GM21528 (cell line): ENCODE measurements around the gene NEK2.
"Not testable (repeated sequence)": the region's sequence is repeated elsewhere in the genome, so short reads cannot be mapped to it uniquely, and the experiment has no call there.

ENCODE experiments used
- ATAC-seq: cut with Tn5 transposase; IDR thresholded peaks from one replicate; pipeline ENCODE4 v1.9.1; 2021; ENCODE audit warnings: mild to moderate bottlenecking, moderate library complexity; ENCODE audit not compliant: unreplicated experiment, low FRiP score

The NEK2 gene

DNA sequence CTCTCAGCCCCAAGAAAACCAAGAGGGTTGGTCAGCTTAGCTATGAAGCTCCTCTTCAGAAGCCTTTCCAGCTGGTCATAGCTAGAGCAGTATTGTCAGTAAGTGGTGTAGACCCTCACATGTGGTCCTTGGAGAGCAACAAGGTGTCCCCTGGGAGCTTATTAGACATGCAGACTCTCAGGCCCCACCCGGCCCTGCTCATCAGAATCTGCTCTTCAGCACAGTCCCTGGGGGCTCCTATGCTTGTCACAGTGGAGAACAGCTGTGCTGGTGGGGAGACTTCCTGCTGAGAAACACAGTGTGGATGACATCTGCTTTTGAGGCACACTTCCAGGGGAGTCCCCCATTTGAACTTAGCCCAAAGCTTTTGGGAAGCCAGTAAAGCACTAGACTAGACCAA lies 21.9 kb upstream of the NEK2 start:
- peak; percentile 81 for ATAC-seq

DNA sequence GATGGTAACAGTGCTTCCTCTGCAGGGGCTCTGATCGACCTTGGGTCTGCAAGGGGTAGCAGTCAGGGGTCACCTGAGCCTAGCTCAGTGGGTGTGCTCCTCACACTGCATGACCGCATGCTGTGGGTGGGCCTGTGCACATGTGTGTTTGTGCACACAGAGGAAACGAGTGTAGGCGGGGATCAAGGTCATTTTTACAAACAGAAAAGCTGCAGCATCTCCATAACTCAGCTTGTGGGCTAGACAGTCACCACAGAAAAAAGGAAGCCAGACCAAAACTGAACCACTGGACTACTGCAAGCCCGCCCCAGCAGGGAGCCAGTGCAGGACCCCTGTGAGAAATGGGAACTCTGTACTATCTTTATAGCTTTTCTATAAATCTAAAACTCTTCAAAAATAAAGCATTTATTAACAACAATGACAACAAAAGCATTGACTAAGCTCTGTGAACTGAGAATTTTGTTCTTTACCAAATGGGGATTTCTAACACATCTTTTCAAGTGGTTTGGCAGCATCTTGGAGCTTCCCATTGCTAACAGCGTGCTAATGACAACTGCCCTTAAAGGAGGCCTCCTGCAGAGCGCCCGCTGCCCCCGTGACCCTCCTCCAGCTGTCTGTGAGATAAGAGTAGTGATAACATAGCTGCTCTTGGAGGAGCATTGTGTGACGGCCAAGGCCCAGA lies 19.9 kb upstream of the NEK2 start:
- peak; percentile 42 for ATAC-seq

DNA sequence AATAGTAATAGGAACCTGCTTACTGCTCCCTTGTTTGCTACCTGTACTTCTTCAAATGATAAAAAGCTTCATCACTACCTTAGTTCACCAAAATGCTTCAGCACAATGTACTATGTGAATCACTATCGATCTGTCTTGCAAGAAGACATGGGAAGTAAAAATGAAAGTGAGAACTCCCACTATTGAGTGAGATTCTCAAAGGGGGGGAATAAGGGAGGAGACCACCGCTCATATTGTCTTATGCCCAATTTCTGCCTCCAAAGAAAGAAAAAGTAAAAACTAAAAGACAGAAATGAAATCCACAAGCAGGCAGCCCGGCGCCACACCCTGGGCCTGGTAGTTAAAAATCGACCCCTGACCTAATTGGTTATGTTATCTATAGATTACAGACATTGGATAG lies 18.5 kb upstream of the NEK2 start:
- ATAC-seq = not testable (repeated sequence)

DNA sequence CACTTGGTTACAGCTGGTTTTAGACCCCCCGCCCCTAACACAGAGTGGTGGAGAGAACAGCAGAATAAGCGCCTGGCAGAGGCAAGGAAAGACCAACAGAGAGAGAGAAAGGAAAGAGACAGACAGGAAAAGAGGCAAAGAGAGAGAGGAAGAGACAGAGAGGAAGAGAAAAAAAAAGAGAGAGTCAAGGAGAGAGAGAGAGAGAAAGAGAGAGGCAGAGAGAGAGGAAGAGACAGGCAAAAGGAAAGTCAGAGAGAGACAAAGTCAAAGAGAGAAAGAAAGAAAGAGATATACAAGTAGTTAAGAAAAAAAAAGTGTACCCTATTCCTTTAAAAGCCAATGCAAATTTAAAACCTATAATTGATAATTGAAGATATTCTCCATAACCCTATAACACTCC lies 13.0 kb upstream of the NEK2 start:
- no peak for ATAC-seq

DNA sequence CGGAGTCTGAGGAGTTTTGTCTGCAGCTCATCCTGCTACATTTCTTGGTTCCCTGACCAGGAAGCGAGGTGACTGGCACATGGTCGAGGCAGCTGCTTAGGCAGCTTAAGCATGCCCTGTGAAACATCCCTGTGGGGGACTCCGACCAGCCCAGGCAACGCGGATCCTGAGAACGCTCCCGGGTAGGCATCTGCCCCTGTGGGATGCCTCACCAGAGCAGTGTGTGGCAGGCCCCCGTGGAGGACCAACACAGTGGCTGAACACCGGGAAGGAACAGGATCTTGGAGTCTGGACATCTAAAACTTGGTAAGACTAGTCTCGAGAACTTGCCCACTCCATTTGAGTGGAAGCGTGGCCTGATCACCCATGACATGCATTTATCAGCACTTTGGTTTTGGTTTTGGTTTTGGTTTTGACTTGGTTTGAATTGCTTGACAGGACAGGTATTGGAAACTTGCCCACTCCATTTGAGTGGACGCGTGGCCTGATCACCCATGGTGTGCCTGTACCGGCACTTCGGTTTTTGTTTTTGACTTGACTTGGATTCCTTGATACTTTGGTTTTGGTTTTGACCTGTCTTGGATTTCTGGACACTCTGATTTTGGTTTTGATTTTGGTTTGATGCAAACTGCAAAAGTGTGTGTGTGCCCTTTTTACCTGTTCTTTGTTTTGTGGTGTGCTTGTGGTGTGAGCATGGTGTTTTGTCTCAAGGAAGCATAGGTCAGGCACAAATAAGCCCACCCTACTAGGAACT lies 12.2 kb upstream of the NEK2 start:
- ATAC-seq = no peak

DNA sequence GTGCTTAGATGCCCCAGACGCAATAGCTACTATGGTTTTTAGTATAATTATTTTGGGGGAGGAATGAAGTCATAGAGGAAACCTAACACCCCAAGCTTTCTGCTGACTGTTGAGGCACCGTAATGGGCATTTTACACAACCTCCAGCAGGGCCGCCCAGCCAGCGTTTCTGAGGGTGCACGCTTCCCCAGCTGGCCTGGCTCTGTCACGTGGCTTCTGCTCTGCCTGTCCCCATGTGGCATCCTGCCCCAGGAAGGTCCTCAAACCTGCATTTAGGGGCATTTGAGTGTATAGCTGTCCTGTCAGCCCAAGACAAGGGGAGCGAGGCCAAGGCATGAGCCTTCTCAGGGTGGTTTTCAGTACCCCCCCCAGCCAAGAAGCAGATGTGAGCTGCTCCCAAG lies 10.4 kb upstream of the NEK2 start:
- ATAC-seq = no peak

DNA sequence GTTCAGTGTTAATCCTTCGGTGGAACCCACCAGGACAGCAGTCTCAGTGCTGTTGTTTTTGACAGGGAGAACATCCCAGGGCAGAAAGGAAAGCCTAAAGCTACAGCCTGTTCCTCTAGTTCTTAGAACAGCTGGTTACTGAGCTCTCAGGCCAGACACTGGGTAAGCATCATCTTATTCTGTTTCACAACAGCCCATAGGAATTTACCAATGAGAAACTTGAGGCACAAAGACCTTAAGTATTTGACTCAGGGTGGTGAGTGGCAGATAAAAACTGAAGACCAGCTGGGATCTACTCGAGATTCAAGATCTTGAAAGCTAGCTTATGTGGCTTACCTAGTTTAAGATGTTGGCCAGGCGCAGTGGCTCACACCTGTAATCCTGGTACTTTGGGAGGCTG lies 9.4 kb upstream of the NEK2 start:
- no peak for ATAC-seq

DNA sequence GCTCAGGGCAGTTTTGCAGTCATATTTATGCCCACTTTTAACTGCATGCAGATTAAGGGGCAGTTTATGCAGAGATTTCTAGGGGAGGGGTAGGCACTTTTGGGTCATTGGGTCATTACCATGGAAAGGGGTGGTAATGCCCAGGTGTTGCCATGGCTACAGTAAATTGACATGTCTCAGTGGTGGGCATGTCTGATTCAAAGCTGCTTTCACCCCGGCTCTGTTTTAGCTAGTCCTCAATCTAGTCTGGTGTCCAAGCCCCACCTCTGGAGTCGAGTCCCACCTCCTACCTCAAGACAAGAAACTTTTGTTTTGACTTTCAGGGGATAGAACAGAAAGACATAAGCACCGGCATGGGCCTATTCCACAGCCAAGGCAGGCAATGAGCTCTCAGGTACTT lies 8.9 kb upstream of the NEK2 start:
- no peak for ATAC-seq

DNA sequence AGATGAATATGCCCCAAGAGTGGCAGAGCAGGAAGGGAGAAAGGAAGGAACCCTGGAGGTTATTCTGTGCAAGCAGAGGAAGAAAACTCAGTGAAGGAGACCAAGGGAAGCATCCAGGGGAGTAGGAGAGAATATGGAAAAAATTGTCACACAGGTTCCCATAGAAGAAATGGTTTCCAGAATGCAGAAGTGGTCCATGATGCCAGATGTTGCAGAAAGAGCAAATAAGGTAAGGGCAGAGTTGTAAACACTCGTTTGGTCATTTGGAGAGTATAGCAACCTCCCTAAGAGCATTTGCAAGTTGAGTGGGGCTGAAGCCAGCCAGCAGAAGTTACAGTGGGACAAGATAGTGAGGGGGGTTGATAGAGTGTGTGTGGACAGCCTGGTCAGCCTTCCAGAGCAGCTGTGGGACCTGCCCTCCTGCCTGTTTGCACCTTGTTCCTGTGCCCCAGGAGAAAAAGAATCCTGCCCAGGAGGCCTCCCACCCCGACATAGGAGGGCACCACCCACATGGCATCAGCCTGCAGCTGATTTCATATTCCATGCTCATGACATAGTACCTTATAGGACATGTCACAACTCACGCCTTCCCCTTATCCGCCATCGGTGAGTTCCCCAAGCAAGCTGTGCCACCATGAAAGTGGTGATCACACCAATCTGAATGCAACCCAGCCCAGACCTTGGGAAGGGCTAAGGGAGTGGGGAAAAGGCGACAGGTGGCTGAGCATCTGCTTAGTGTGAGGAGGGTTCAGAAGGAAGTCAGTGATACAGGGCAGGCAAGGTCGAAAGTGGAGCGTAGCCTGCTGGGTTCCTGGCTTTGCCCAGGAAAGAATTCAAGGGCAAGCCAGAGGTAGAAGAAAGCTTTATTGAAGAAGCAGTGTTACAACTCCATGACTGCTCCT lies 8.2 kb upstream of the NEK2 start:
- no peak for ATAC-seq

DNA sequence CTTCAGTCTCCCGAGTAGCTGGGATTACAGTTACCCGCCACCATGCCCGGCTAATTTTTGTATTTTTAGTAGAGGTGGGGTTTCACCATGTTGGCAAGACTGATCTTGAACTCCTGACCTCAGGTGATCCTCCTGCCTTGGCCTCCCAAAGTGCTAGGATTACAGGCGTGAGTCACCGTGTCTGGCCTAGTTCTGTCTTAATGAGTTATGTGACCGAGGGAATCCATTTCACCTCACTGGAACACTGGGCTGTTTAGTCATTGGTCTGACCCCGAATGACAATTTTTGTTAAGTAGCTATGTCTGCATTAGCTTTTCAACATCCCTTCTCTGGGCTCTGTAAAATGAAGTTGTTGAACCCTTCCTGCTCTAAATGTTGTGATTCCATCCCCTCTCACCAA lies 6.8 kb upstream of the NEK2 start:
- ATAC-seq = not testable (repeated sequence)

DNA sequence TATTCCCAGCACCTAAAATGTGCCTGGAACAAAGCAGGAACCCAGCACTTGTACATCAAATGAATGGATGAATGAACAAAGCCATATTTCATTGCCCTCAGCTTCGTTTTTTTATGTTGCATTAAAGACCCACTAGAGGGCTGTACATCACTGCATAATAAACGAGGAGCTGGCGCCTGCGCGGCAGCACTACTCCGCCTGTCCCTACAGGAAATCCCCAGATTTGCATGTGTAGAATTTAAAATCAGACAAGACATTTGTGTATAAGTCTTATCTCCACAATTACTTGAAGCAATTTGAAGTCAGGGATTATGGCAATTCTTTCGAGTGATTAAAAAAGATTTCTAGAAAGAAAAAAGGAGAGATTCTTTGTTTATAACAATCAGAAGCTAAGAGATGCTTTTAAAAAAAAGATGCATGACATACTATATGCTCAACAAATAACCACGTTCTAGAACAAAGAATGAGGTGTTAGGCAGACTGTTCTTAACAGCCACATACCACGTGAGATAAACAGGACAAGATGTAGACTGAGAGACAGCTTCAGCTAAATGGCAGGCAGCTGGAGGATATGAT lies 5.4 kb upstream of the NEK2 start:
- peak; percentile 69 for ATAC-seq

DNA sequence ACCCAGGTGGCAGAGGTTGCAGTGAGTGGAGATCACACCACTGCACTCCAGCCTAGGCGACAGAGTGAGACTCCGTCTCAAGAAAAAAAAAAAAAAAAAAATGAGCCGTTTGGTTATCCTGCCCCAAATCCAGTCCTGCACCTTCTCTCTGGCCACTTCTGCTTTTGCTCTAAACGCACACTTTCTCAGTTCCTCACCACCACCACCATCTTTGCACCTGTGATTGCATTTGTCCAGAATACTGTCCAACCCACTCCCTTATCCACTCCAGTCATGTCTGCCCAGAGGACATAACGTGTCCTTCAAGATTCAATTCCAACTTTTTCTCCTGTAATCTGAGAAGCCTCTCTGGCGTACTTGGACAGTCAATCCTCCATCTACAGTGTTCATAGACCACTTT lies 2.2 kb upstream of the NEK2 start:
- ATAC-seq = peak; percentile 44

DNA sequence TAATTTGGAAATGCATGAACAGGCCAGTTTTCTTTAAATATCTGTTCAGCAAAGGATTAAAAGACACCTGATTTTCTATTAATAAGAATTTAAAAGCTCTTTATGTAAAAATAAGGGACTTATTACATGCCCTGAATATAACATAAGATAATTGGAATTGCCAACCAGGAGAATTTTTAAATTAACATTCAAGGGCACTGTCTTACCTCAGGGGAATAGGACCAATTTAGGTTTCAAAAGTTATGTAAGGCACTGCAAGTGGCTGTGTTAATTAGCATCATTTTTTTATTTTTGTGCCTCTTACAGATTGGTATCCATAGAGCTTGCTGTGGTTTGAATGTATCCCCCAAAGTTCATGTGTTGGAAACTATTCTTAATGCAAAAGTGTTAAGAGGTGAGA lies 1.3 kb upstream of the NEK2 start:
- ATAC-seq = no peak

DNA sequence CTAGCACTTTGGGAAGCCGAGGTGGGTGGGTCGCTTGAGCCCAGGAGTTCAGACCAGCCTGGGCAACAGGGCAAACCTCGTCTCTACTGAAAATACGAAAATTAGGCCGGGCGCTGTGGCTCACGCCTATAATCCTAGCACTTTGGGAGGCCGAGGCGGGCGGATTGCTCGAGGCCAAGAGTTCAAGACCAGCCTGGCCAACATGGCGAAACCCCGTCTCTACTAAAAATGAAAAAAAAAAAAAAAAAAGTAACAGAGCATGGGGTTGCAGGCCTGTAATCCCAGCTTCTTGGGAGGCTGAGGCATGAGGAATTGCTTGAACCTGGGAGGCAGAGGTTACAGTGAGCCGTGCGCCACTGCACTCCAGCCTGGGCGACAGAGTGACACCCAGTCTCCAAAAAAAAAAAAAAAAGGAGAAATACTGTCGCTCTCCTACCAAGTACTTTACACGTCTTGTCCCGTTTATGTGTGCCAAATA lies 724 bp upstream of the NEK2 start:
- ATAC-seq = no peak

DNA sequence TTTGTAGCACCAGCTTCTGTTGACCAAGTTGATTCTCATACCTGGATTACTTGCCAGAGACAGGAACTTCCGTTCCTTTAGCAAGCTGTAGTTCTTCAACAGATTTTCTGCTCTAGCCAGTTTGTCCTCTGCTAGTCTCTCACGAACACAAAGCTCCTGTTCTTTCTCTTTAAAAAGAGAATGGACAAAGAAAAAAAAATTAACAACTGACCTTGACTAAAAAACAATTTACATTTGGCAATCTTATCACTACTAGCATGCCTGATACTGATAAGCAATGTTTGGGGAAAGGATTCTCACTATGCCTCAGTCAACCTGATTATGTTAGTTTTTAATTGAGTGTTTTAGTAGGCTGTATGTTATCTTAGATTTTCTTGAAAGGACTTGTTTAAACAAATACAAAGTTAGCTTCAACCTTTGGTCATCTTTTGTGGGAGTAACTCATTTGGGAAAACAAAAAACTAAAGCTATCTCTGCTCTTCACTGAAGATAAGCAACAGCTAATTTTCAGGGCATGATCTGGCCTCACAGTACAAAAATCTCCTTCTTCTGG lies 8.3 kb downstream of the NEK2 start:
- ATAC-seq = no peak

DNA sequence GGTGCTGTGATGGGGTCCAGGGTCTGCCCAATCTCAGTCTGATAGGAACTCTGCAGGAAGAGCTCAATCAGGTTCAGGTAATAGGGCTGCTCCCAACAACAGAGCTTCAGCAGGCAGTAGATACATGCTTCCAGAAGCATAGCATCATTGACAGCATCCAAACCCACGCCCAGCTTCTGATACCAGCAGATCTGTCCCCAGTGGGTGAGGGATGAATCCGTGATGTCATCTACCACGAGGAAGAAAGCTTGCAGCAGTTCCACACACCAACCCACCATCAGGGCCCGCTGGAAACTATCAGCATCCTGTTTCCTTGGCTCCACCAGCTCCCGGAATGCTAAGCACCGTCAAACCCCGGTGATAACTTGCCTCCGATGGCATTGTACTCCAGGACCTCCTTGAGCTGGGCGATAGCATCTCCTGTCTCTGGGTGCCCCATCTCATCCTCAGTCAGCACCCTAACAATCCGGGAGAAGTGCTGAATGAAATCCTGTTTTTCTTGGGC lies 14.7 kb downstream of the NEK2 start:
- ATAC-seq = no peak

DNA sequence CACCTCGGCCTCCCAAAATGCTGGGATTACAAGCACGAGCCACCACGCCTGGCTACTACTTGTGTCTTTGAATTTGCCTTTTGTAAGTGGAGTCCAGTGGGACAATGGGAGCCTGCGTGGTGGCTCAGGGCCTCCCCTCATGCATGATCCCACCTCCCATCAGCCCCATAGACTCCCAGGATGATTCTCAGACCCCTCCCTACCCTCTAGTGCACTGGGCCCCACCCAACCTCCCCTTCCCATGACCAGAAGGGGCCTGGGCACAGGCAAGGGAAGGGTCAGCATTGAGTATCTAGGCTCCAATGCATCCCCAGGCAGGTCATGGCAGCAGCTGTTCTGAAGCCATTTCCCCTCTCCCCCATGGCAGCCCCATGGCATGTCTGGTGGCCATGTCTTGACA lies 18.7 kb downstream of the NEK2 start:
- no peak for ATAC-seq

DNA sequence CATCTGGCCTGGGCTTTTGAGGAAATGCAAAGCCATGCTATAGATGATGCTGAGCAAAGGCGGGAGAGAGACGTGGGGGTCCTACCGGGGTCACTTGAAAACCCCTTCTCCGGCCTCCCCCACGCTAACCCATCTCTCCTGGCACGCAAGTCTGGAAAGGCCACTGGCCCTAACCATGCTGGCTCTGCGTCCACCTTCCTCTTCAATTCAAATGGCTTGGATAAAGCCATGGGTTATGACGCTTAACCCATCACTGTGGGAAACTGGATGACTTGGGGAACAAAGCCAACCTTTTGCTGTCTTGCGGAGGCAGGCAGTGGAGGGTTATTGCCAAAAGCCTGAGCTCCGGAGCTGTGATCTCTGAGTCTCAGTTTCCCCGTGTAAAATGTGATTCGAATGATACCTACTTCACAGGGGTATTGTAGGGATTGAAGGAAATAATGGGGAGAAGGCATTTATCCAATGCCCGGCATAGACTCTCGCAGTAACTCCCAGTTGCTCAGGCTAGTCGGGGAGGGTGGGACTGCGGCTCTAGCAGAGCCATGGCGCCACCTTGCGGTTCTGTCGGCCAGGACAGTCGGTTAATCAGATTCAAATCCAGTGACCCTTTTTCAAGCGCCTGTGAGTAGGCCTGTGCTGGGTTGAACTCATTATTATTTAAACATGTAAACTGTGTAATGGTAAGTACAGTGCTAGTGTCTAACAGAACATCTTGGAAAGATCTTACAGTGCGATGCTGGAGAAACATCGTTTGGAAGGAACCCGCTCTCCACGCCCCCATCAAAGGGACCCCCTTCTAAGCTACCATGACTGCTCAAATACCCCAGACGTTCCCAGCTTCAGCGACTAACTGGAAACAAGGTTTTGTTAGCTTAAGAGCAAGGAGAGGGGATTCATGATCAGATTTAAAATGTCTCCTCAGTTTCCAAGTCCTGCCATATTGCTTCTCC lies 20.3 kb downstream of the NEK2 start:
- ATAC-seq = peak; percentile 80

DNA sequence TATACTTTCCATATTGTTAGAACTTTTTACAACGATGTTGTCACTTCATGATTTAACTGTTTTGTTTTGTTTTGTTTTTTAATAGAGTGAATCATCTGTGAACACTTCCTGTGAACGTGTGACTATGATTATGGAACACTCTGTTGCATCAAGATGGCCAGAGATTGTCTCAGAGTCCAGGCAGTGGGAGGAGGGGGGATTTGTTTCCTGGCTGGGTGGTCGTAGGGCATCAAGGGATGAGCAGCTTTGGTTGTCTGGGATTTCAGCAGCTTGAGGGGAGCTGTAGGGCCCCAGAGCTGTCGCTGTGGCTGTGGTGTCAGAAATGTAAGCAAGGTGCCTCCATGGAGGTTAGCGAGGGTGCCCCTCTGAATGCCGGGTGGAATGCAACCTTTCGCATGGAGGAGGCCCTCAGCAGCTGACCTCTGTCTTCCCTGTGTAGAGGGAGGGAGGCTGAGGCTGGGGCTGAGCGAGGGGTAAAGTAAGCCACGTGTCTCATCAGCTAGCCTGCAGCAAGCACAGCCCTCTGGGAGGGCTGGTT lies 21.4 kb downstream of the NEK2 start:
- no peak for ATAC-seq
